NCI-H2171 (cell line): ENCODE measurements around the gene TTC22.

Experiments used
- DNase-seq: peaks from one replicate; lab custom pipeline; 2025; lab: John Stamatoyannopoulos, UW

Gene TTC22

GRCh38 chr1:54808443-54809207 is 7.5 kb upstream of the TTC22 start:
- no peak for DNase-seq

DNA sequence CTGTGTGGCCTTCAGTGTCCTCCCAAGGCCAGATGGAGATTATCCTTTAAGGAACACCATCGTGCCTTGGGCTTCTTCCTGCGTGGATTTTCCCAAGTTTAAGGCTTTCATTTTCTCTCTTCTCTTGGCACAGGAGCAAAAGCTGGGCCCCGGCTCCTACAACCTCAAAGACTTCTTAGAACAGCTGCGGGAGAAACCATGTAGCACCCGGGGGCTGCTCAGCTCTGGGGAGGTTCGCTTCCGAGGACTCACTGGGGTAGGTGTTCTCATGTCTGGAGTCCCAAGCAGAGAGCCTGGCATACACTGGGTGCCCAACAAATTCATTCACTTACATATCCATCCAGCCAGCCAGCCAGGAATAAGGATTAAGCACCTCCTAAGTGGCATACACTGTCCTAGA is 6.6 kb upstream of the TTC22 start:
- no peak for DNase-seq

DNA sequence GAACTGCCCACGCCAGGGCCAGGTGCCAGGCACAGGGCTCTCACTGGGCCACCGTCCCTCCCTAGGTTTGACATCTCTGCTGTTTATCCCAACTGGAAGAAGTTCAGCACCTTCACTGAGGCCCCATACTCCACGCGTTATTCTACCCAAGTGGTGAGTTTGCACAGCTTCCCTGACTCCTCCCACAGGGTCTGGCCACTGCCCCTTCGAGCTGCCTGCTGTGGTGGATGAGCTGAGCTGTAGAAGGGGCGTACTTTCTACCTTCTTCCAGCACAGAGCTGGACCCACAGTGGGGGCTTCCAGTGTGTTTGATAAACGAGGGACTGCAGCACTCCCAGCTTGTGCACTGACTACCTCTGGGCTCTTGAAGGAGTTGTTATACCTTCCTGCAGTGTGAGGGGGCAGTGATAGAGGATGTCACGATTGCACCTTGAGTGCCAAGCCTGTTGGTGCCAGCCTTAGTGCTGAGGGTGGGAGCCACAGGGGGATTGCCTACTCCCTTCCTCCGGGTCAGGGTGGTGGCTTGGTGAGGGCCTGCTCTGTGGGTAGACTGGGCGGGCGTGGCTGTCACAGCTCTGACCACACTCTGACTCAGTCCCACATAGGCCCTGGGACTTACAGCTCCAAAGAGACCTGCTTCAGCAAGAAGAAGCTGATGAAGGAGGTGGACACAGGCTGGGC is 5.9 kb upstream of the TTC22 start:
- no peak for DNase-seq

DNA sequence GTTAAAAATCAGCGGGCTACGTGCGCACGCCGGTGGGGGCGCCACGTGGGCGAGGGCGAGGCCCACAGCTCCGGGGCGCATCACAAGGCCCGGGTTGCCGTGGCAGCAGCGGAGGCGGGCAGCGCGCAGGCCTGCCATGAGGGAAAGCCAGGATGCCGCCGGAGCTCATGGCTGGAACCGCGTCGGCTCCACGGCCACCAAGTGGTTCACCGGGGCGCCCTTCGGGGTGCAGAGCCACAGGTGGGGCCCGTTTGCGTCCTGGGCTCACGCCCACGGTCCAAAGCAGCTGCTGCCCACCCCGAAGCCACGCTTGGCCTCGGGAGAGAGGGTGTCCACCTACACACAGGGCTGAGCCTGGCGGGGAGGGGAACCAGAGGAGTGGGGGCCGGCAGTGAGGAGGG is 4.9 kb upstream of the TTC22 start:
- no peak for DNase-seq

GRCh38 chr1:54805466-54805865 is 4.3 kb upstream of the TTC22 start:
- no peak for DNase-seq

GRCh38 chr1:54804471-54805132 is 3.5 kb upstream of the TTC22 start:
- no peak for DNase-seq

DNA sequence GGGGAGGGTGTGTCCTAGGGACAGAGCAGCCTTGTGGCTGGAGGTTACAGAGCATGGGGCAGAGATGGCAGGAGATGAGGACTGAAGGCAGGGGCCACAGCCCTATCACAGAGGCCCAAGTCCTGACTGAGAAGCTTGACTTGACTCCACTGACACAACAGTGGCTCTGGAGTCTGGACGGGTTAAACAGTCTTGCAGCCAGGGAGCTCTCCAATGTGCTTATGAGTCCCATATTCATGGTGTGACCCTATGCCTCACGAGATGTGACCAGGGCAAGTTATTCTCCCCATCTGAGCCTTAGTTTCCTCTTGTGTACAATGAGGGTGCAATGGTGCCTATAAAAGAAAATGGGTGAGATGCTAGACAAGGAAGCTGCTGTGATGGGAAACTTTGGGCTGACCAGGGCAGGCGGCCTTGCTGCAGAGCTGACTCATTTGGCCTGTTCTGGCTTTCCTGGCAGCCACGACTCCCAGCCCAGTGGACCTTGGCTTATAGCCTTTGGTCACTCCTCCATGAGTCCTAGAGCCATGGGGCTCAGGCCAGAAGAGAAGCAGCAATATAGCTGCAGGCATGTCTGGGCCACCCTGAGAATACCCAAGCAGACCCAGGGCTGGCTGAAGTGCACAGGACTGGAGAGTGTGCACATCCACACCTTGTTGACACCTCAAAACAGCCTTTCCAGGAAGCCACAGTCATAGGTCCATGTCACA is 2.8 kb upstream of the TTC22 start:
- no peak for DNase-seq

GRCh38 chr1:54800041-54800898 is 853 bp downstream of the TTC22 start:
- DNase-seq = no peak

DNA sequence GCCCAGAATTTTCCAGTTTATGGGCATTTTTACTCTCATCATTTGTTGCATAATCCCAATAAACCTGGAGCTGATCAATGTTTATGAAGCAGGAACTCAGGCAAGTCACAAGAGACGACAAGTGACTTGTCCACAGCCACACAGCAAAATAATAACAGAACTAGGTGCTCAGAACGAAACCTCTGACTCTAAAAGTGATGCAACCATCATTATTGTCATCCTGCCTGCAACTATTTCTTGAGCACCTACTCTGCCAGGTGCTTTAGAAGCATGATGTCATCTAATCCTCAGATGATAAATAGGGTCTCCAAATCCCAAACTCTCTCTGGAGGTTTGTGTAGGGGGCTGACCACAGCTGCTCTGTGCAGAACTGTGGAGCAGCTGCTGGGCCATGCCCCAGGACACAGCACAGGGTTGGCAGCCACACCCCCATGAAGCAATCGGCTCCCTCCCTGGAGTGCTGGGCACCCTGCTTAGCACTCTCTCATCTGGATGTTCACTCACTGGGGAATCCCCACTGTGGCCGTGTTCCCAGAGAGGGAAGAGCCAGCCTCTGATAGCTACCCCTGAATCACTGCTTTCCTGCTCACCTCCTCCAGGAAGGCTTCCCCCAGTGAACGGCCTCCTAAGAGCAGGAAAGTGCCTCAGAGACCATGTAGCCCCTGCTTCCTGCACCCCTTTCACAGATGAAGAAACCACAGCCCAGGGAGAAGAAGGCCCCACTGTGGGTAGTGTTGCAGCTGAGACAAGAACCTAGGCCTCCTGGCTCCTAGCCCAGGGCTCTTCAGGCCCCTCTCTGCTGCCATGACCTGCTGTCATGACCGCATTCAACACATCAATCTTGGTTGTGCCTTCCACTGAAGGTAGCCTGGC is 2.1 kb downstream of the TTC22 start:
- no peak for DNase-seq

DNA sequence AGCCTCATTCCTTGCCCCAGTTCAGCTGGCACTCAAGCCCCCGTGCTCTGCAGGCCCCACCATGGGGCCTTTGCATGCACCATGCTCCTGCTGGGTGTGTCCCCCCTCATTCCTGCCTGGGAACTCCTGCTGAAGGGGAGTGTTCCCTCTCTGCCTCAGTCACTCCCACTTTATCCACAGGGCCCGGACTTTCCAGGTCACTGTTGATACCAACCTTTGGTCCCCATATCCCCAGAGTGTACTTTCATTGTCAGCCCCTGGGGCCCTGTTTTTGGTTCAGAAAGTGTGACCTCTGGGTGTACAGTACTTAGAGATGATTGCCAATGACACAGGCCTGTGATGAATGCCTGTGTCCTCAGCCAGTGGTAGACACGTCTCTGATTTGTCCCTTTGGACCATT is 2.9 kb downstream of the TTC22 start:
- DNase-seq = no peak

GRCh38 chr1:54796902-54797301 is 4.2 kb downstream of the TTC22 start:
- DNase-seq = no peak

GRCh38 chr1:54795841-54796468 is 5.2 kb downstream of the TTC22 start:
- DNase-seq = no peak

- DNase-seq = no peak
Measured at GRCh38 chr1:54795356-54795665, 5.8 kb downstream of the TTC22 start.

- DNase-seq = no peak
Measured at GRCh38 chr1:54794451-54795355, 6.4 kb downstream of the TTC22 start.

DNA sequence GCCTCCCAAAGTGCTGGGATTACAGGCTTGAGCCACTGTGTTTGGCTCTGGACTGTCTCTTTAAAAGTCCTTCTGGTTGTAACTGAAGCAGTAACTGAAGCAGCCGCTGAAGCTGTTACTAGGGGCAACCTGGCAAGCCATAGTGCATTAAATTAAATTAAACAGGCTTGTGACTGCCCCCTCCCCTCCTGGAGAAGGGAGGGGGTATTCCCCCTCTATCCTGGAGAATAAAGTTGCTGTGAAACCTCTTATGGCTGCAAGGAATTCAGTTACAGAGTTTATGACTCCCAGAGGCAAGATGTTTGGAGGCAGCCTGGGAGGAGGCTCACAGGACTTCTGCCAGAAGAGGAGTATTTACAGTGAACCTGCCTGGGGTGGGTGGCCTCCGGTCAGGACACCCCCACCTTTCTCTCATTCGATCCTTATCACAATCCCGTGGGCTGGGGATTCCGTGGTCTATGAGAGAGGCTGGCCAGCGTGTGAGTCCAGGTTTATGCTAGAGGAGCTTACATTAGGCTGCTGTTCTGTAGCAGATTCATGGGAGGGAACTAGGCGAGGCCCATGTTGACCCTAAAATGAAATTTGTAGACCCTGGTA is 8.3 kb downstream of the TTC22 start:
- DNase-seq = peak; percentile 12

DNA sequence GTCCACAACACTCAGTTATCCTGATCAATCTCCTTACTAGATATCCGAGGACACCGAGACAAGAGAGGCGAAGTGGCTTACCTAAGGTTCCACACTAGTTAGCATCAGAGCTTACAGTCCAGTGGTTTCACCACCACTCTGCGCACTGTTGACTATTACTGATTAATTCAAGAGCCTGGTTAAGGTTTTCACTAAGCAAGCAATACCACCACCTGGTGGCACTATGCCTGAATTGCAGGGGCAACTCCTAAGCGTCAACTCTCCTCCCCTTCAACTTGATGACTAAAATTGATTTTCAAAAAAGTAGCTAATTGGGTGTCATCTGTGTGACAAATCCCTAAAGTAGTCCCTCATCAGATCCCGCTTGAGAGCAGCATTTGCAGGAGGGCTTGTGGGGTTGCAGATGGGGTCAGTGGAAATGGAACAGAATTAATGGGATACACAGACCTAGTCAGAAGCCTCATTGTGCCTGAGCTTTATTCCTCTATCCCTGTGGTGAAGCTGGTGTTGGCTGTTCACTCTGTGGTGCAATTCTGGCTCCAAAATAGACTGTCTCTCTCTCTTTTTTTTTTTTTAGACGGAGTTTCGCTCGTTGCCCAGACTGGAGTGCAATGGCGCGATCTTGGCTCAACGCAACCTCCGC is 9.1 kb downstream of the TTC22 start:
- no peak for DNase-seq

- no peak for DNase-seq
Measured at GRCh38 chr1:54788459-54788858, 12.7 kb downstream of the TTC22 start.

- DNase-seq = no peak
Measured at GRCh38 chr1:54787604-54788003, 13.5 kb downstream of the TTC22 start.
